Fibroblast of peridontal ligament (primary cell): ENCODE results near the gene IFITM10.

Source experiments
- DNase-seq: peaks from one replicate; pipeline ENCODE4 v3.0.0-alpha.2; 2010; ENCODE audit errors: extremely low read depth

Gene IFITM10

GRCh38 chr11:1717745-1718144 is 32.6 kb downstream of the IFITM10 start:
- DNase-seq = no peak

- DNase-seq = no peak
These were observed 35.2 kb downstream of the IFITM10 start for GRCh38 chr11:1714908-1715885.

GRCh38 chr11:1708716-1709115 is 41.7 kb downstream of the IFITM10 start:
- no peak for DNase-seq

GRCh38 chr11:1707751-1708150 is 42.6 kb downstream of the IFITM10 start:
- peak; percentile 31 for DNase-seq

GRCh38 chr11:1706634-1707400 is 43.6 kb downstream of the IFITM10 start:
- DNase-seq = no peak

- peak; percentile 6 for DNase-seq
These were observed 45.0 kb downstream of the IFITM10 start for GRCh38 chr11:1705126-1706052.

- no peak for DNase-seq
These were observed 47.2 kb downstream of the IFITM10 start for GRCh38 chr11:1703146-1703545.

- DNase-seq = no peak
These were observed 47.9 kb downstream of the IFITM10 start for GRCh38 chr11:1702506-1702905.

- no peak for DNase-seq
These were observed 49.1 kb downstream of the IFITM10 start for GRCh38 chr11:1701091-1701807.

- no peak for DNase-seq
These were observed 50.6 kb downstream of the IFITM10 start for GRCh38 chr11:1699771-1700170.

GRCh38 chr11:1696608-1697570 is 53.5 kb downstream of the IFITM10 start, which contains the start of gene KRTAP5-6:
Gene KRTAP5-6 (plus strand): TSS chr11:1697195. CDS start chr11:1697246, 51 bp downstream.
- no peak for DNase-seq

GRCh38 chr11:1695548-1696108 is 54.8 kb downstream of the IFITM10 start:
- DNase-seq = no peak

- no peak for DNase-seq
These were observed 55.4 kb downstream of the IFITM10 start for GRCh38 chr11:1694846-1695547.

GRCh38 chr11:1694064-1694845 is 56.1 kb downstream of the IFITM10 start:
- DNase-seq = peak; percentile 66

GRCh38 chr11:1693327-1694063 is 56.9 kb downstream of the IFITM10 start:
- peak; percentile 52 for DNase-seq

GRCh38 chr11:1692708-1693326 is 57.6 kb downstream of the IFITM10 start:
- no peak for DNase-seq
